CD4-positive, alpha-beta T cell treated with Interferon gamma for 1 hour (primary cell): ENCODE measurements around the gene MAP4K1.

ENCODE experiments used
- DNase-seq: peaks from one replicate; pipeline ENCODE4 v3.0.0-alpha.2; 2020

The MAP4K1 gene

DNA sequence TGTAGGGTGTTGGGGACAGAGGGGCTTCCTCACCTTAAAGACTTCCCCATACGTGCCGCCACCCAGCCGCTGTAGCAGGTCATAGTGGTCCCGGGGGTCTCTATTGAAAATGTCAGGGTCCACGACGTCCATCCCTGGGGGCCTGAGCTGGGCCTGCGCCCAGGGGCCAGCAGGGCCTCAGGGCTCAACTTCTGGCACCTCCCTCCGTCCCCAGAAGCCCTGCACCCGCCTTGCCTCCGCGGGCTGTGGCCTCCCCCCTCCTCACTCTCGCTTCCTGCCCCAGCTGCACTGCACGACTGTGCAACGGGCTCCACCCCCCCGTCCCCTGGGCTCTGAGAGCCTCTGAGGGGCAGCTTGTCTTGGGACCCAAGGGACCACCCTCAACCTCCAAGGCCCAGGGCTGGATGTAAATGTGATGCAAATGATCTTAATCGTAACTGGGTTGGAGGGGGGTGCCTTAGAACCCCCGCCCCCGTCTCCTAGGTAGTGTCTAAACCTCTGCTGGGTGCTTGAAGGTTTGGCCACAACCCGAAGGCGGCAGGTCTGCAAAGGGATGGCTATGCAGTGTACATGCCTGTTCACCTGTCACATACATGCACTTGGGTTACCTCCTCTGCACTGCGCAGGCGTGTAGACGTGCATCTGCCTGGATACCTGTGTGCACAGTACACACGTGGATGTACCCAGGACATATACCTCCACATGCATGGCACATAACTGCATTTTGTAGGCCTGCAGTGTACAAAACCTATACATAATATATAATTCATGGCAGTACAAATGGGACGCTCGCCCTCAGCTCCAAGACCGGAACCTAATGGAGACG is at the start of gene MAP4K1:
TSS of gene MAP4K1 (minus strand) at position 190 of the 826 bp plus-strand sequence. CDS start at position 132, 58 bp downstream.
- peak; percentile 82 for DNase-seq

DNA sequence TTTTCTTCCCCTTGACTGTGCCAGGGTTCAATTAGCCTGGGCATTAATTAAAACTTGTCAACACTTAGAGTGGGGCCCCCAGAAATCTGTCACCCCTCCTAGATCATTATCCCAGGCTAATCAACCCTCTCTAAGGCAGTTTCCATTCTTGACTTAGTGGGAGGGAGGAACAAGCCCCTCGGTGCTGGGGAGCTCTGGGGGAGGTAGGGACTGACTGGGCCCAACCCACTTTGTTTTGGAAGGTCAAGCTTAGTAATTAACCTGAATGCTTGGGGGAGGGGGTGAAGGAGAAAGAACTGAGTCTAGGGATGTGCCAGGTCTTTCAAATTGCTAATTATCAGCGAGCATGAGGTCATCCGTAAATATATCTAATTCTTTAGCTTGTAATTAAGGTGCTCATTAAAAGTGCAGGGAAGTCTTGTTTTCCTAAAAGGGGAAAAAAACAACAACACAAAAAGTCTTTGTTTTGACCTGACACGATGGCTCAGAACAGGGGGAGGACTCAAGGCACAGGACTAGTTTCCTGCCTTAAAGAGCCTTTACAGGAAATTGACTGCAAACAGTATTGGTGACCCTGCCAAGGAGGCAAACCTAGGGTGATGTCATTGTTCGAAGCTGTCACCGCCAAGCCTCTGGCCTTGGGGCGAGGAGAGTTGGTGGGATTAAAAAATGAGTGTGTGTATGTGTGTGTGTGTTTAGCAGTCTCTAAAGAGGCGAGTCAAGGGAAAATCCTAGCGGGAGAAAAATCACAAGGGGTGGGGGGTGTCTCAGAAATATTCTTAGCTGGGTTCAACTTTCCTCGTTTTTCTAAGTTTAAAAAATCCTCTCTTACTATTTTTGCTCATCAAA is 49.1 kb upstream of the MAP4K1 start:
- DNase-seq = peak; percentile 63

DNA sequence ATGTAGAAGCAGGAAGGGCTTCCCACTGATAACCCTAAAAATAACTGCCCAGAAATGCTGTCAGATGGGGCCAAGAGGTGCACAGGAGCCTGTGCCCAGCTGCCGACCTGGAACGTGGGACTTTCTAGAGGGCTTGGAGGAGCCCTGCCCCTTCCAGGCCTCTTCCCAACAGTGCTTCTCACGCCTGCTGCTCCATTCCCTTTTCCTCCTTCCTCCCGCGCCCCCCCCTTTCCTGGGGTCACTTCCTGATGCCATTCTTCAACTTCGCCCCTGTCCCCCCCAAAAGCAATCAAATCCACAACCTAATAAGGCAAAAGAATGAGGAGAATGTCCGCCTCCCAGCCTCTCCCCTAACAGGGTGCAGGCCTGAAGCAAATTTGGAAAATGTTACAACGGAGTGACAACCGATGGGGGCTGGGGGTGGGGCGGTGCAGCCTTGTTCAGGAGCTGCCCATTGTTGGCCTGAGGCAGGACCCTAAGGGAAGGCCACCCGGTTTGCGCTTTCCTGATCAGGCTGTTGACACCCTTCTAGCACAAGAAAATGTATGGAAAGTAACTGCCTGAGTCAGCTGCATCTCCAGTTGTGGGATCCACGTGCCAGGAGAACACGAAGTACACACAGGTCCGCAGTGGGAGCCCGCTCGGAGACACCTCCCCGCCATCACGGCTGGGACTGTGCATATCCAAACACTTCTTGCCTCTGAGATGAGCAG is 48.4 kb upstream of the MAP4K1 start:
- DNase-seq = no peak

DNA sequence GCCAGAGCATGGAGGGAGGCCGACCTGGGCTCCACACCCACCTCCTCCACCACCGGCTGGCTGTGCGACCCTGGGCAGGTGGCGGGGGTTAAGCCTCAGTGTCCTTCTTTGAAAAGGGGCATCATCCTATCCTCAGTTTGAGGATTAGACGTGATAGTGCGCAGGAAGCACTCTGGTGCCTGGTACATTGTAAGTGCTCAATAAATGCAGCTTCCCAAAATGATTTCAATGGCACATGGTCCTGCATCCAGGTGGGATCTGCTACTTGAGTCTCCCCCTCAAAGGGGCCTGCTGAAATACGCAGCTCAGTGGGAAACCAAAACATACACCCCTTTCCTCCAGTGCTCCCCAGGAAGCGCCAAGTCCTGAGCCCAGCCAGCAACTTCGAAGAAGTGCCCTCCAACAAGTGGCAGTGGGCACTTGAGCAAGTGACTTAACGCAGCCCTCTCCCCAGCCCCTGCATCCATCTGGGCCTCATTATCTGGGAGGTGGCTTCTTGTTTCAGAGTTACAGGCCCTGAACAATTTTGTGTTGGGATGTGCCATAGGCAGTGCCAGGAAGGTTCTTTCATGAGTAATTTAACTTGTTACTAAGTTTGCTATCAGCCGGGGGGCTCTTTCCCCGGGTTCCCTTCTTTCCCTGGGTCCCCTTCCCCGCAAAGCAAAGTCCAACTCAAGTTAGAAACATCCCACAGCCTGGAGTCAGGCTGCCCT is 47.6 kb upstream of the MAP4K1 start:
- no peak for DNase-seq

DNA sequence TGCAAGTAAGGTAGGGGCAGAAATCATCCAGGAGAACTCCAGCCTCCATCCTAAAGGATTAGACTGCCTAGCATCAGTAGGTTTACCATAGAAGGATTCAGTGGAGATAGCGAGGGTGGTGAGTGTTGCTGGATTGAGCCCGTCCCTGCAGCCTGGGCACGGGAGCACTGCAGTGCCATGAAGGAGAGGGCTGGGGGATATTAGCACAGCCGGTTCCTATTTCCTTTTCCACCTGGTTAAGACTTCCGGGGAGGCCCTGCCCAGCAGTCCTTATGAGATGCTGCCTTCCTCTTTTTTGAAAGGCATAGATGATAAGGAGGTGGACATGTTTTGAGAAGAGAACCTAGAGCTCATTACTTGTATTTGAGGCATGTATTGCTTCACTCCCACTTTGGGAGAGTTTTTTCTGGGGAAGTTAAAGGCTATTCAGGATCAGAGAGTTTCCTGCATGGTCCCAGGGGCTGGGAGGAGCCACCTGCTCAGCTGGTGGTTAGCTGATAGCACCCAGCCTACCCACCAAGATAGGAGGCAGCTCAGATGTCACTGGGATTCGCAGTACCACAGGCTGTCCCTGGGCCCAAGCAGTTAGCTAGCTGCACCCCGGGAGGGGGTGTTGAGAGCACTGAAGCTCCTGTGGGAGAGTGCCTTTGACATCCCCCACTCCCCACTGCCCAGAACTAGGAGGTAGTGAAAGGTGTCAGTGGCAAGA is 46.9 kb upstream of the MAP4K1 start:
- no peak for DNase-seq

DNA sequence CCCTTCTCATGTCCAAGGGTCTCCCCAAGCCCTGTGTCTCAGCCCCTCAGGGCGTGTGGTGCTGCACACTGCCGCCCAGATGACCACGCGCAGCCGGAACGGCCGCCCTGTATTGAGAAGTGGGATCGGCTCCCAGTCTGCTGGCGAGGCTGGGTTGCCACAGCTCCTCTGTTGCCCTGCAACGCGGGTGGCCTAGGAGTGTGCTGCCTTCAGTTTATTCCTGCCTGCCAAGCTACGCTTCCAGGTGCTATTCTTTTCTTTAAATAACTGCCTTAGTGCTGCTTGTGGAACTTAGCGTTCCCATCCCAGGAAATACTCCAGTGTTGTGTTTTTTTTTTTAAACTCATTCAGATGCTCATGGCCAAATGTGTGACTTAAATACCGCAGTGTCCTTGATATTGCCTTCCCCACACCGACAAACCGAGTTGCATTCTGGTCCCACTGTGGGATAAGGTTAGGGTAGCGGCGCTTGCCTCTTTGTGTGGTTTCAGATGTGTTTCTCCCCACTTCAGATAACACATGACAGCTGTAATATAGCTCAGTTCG is 46.3 kb upstream of the MAP4K1 start:
- DNase-seq = no peak

DNA sequence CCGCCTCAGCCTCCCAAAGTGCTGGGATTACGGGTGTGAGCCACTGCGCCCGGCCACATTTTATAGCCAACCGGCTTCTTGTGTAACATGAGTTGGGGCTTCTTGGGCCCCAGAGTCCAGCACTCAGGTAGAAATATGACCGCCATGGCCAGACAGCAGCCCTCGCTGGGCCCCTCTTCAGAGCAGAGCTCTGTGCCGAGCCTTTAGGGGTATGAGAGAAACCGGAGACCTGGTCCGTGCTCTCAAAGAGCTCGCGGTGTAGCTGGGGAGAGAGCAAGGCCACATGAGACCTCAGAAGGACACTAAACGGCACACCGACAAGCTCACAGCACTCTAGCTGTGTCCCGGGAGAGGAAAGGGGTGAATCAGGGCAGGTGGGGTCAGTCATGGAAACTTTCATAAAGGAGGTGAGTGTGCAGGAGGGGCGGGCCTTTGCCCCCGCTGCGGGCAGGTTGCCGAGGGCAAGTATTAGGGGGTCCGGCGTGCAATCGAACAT is 45.5 kb upstream of the MAP4K1 start:
- DNase-seq = no peak

DNA sequence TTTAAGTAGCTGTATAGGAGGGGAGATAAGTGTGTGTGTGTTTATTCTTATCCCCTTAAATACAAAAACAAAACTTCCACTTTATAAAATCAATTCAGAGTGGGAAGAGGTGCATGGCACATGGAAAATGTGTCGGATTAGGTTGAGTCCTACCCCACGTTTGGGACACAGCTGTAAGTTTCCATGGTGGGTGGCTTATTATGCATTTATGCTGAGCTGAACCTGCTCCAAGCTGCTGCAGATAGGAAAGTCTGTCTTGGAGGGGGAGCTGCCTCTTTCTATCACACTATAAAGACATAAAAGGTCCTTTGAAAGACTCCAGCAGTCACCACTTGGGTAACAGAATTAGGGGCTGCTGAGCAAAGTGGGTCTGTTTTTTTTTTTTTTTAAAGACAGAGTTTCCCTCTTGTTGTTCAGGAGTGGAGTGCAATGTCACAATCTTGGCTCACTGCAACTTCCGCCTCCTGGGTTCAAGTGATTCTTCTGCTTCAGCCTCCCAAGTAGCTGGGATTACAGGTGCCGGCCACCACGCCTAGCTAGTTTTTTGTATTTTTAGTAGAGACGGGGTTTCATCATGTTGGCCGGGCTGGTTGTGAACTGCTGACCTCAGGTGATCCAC is 44.9 kb upstream of the MAP4K1 start:
- DNase-seq = no peak

DNA sequence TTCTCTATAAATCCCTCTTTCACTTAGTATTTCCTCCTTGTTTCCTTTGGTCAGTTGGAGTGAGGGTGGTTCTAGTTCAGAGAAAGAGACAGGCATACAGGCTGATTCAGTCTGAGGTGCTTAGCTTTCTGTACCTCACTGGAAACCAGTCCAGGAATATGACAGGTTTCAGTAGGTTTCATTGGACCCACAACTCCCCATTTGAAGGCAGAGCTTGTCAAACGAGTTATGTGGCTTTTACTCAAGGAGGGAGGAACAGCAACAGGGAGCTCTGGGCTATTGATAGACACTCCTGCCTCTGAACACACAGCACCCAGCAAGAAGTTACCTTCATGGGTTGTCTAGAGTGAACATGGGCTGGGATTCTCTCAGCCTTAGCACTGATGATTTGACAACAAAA is 44.2 kb upstream of the MAP4K1 start:
- no peak for DNase-seq

DNA sequence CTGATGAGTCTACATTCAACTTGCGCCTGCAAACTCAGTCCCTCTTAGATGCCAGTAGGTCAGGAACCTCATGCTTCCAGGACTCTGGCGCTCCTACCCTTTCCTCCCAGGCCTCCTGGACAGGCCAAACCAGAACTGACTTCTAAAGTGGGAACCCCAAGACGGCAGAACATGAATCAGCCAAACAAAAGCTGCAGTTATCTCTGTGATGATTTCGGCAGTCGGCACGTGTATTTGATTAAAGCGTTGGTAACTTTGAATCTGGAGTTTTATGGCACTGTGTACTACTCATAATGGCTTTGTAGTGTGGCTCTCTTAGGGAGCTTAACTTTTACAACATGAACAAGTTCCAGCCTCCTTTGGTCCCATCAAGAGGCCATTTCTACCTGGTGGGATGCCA is 43.4 kb upstream of the MAP4K1 start:
- DNase-seq = no peak

DNA sequence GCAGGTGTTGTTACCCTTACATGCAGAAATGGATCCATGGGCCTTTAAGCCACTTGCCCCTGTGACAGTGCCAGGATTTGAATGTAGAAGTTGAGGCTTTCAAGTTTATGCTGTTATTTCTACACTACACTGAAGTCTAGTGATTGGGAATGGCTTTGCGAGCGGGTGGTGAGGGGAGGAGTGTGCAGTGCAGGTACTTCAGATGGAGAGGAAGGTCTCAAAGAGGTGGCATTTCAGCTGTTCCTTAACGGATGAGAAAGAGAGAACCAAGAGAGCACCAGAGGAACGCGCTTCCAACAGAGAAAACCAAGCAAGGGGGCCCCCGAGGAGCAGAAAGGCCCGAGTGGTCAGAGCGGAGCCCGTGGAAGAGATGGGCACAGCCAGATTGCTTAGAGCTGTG is 43.0 kb upstream of the MAP4K1 start:
- DNase-seq = no peak

DNA sequence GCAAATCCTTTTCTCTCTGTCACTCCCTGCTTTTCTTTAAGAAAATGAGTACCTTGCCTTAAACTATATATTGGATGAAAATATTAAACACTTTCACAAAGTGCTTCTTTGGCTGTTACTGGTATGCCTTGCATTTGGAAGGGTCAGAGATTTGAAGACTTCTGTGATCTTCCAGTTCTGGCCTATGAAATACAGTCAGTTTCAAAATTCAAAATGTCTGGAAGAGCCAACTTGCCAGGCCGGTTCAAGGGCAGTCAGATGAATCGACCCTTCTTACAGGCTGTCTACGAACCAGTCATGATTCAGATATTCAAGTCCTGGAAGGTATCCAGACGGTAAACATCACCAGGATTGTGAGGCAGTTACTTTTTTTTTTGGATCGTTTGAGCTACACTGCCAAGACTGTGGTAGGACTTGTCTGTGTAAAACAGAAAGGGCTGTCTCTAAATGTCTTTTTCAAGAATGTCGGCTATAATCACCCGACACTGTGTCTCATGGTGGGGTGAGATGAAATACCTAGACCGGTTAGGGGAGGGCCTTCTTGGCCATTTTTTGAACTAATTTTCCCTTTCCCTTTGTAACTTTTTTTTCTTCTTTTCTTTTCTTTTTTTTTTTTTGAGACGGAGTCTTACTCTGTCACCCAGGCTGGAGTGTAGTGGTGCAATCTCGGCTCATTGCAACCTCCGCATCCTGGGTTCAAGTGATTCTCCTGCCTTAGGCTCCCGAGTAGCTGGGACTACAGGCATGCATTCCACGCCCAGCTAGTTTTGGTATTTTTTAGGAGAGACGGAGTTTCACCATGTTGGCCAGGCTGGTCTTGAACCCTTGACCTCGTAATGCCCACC is 40.9 kb upstream of the MAP4K1 start:
- DNase-seq = no peak

DNA sequence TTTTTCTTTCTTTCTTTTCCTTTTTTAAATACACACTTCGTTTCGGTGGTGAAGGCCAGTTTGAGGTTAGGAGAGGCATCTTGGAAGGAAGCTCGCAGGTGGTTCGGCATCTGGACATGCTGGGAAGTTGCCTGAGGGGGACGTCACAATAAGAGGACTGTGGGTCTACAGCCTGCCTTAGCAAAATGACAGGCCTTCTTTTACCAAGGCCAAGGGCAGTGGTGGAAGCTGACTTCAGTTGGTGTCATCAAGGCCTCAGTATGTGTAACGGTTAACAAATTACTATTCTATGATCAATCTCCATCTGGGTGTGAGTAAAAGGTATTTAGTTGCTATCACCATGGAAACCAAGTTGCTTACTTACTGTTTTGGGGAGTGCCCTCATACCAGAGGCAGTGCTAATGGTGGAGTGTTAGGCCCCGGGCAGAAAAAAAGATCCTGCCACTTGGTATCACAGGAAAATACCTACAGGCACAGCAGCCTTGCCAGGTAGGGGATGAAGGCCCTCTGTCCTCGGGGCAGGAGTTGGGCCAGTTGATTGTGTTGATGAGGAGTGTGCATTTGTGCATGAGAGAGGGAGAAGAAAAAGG is 40.0 kb upstream of the MAP4K1 start:
- no peak for DNase-seq

DNA sequence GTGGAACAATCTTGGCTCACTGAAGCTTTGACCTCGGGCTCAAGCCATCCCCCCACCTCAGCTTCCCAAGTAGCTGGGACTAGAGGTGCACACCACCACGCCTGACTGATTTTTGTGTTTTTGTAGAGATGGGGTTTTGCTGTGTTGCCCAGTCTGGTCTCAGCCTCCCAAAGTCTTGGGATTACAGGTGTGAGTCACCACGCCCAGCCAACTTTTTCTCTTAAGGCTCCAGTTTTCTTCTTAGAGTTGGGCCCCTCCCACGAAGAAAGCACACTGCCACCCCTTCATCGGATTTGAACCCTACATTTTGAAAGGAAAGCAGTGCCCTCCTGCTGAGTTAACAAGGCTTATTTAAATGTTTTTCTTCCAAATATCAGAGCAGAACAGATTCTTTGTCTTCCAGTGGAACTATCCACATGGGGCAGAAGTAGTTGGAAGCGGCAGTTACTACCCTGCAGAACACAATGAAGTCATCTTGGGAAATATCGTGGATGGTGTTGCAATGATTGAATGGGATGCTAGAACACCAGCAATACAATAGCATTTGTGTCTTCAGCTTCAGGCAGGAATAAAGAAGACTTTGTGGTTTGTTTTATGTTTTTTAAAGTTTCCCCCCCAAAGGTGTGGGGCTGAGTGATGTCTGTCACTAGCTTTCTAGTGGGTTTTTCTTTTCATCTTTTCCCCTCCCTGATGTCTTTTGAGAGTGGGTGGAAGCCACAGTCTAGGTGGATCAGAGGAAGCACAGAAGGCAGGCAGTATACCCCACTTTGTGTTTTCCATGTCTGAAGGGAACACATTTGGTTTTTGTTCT is 38.6 kb upstream of the MAP4K1 start:
- no peak for DNase-seq

DNA sequence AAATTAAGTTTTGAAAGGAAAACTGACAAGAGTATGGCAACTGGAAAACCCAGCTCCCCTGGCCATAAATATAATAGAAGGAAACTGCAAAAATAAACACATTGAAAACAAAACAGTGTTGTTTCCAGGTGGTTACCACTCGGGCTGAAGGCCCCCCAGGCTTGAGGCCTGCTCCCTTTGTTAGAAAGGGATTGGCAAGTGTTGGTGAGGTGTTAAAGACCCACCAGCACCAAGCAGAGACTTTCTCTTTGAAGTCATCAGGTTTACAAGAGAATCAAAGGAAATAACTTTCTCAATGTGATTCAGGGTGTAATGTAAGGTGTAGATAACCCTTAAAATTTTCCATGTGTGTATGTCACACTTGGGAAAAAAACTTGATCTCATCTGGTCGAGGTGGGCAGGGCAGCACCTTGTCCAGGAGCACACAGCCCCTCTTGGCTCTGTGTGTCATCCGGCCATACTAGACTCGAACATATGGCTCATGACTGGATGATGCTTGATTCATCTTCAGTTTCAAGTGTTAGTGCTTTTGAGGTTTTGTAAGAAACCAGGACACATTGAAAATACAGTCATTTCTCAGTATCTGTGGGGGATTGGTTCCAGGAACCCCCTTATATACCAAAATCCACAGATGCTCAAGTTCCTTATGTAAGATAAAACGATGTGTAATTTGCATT is 37.5 kb upstream of the MAP4K1 start:
- no peak for DNase-seq

DNA sequence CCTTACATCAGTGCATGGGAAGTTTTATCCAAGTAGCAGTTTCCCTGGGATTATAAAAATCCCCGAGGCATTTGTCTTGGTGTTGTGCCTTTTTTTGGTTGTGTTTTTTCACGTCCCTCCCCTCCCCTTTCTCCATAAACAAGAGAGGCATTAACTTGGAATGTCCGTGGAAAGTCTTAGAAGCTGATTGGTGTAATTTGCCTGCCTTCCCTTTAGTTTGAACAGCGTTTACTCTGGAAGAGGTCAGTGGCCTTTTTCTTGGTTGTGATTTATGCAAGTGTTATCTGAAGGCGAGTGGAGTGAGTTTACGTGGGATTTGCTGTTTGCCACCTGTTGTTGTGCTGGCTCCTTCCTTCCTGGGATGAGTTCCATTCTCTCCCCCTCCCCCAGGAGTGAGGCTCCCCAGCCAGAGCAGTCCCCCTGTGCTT is 36.9 kb upstream of the MAP4K1 start:
- DNase-seq = no peak

DNA sequence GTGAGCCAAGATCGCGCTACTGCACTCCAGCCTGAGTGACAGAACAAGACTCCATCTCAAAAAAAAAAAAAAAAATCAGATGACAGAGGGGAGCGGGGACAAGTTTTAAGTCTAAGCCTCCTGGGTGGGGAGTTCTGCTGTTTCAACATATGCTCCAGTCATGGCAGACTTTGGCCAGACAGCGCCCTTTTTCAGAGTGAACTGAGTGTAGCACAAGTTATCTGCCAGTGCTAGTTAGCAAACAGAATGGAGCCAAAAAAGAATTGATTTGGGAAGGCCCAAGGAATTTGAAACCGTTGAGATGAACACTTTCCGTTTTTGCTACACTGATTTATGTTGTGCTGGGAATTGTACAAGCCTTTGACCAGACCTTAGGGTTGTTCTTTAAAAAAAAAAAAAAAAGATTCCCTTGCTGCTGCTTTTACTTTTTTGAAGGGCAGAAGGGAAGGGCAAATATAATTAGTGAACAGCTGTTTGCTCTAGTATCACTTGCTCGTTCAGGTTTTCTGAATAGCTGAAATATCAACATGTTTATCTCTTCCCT is 35.3 kb upstream of the MAP4K1 start:
- DNase-seq = peak; percentile 25
